ENCODE results near the gene HPS4.

- no peak for TF ChIP-seq CTCF (conservative IDR thresholded peaks at IDR 0.05 in 1 of 2, IDR thresholded peaks at IDR 0.05 in 1 of 2; ENCODE audit: low read depth in 1 of 2, low read length in 2 of 2)
- no peak for TF ChIP-seq EZH2 (IDR thresholded peaks at IDR 0.05; ENCODE audit: low read length, missing control alignments)
Observed at GRCh38 chr22:26516503-26516902, 32.9 kb upstream of the HPS4 start.
